Activated naive CD8-positive, alpha-beta T cell treated with anti-CD3 and anti-CD28 coated beads, Interleukin-2, amount 10 ng/mL, durations not matched to agents 7 days and 5 days (primary cell): ENCODE data around the gene PTDSS2. TPM values are rescaled to one million over a fixed set of nuclear protein-coding genes. Genes with fewer than 3 reads are reported as not detected.

ENCODE experiments used
- ATAC-seq: fragments of 150-1000 bp; cut with Tn5 transposase; one replicate; pipeline ENCODE4 v1.10.0; 2021; ENCODE audit warnings: low read depth, moderate library complexity
- POLR2A ChIA-PET: fragments of 350-600 bp; sonication (Branson Sonifier 250); formaldehyde crosslinking; loops from one replicate; lab custom pipeline; 2021; ENCODE audit warnings: antibody characterized with exemption; lab: Charles Lee
- DNase-seq: peaks from one replicate; pipeline ENCODE4 v3.0.0; 2021
- H3K27ac Mint-ChIP-seq: one replicate; pipeline ENCODE4 v1.8.0; 2022; ENCODE audit warnings: mild to moderate bottlenecking, mixed read lengths
- H3K27me3 Mint-ChIP-seq: one replicate; pipeline ENCODE4 v1.8.0; 2022; ENCODE audit warnings: mild to moderate bottlenecking, moderate library complexity, mixed read lengths
- H3K36me3 Mint-ChIP-seq: one replicate; pipeline ENCODE4 v1.8.0; 2021; ENCODE audit warnings: mild to moderate bottlenecking, mixed read lengths
- H3K4me1 Mint-ChIP-seq: one replicate; pipeline ENCODE4 v1.8.0; 2021; ENCODE audit warnings: mixed read lengths
- H3K4me3 Mint-ChIP-seq: one replicate; pipeline ENCODE4 v1.8.0; 2022; ENCODE audit warnings: mild to moderate bottlenecking, moderate library complexity, mixed read lengths
- H3K9me3 Mint-ChIP-seq: one replicate; pipeline ENCODE4 v1.8.0; 2021; ENCODE audit warnings: mixed read lengths
- total RNA-seq, 2 experiments: library from RNA; stranded (reverse); gene quantifications; one replicate each; pipeline ENCODE4 v1.2.3, GENCODE V29; 2021

Gene PTDSS2
- total RNA-seq, 2 experiments from 2014 or later, result 27.6 to 27.8 TPM

DNA sequence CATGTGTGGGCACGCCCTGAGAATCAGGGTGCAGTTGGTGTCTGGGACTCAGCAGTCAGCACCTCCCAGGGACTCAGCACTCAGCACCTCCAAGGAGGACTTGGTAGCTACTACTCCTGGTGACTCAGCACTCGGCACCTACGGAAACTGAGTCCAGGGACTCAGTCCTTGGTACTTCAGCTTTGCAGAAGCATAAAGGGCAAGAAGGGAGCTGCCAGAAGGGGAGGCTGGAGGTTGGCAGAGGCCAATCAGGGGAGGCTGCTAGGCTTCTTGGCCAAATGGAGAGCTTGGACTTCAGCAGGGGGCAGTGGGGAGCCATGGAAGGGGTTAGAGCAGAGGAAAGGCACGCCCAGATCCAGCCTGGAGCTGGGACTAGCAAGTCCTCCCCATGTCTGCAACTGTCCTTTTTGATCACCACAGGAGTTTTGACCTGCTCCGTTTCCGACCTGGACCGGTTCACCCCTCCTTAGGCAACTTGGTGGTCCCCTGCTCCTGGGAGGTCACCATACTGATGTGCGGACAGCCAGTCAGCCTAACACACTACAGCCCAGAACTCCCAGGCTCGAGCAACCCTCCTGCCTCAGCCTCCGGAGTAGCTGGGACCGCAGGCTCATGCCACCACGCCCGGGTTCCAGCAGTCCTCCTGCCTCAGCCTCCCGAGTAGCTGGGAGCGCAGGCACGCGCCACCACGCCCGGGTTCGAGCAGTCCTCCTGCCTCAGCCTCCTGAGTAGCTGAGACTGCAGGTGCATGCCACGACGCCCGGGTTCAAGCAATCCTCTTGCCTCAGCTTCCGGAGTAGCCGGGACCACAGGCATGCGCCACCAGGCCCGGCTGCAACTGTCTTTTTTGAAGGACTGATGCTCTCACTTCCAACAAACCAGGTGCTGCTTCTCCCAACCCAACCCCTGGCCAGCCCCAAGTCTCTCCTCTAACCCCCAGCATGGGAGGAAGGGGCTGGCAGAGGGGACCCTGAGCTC, 9.7 kb upstream of the PTDSS2 start:
- DNase-seq (no peak), ATAC-seq (no peak)
- Mint-ChIP-seq H3K4me3 (peak overlapping the region; percentile 87), H3K27me3 (peaks cover 4% of the 10 kb centered on the region), H3K36me3 (peaks cover 4% of the 10 kb centered on the region), H3K9me3 (no peaks in the 10 kb centered on the region), H3K4me1 (peaks cover 19% of the 10 kb centered on the region), H3K27ac (peak overlapping the region; percentile 72)
- POLR2A ChIA-PET, result interaction anchor here (0.6 to 6.7 kb wide), 5 partner anchors 8 to 28 kb away, joined by 4 to 64 read pairs (median 8); partner anchors contain the start of genes PTDSS2 and SIGIRR

DNA sequence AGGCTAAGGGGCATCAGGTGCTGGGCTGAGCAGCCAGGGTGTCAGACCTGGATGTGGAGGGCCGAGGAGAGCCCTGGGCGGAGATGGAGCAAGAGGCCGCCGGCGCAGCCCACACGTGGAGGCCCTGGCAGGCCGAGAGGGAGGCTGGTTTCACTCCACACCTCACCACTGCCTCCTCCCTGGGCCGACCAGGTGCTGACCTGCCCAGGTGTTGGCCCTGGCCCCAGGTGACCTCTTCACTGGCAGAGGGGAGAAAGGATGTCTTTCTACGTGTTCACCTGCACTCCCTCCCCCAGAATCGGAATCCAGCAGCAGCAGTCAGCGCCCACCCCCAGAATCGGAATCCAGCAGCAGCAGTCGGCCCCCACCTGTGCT, 9.0 kb upstream of the PTDSS2 start:
- Mint-ChIP-seq H3K4me3 (peak overlapping the region; percentile 87), H3K27me3 (peaks cover 4% of the 10 kb centered on the region)
- POLR2A ChIA-PET, result interaction anchor here (1.4 to 6.7 kb wide), 3 partner anchors 9 to 34 kb away, joined by 4 to 64 read pairs (median 8); partner anchors contain the start of genes PTDSS2 and SIGIRR

DNA sequence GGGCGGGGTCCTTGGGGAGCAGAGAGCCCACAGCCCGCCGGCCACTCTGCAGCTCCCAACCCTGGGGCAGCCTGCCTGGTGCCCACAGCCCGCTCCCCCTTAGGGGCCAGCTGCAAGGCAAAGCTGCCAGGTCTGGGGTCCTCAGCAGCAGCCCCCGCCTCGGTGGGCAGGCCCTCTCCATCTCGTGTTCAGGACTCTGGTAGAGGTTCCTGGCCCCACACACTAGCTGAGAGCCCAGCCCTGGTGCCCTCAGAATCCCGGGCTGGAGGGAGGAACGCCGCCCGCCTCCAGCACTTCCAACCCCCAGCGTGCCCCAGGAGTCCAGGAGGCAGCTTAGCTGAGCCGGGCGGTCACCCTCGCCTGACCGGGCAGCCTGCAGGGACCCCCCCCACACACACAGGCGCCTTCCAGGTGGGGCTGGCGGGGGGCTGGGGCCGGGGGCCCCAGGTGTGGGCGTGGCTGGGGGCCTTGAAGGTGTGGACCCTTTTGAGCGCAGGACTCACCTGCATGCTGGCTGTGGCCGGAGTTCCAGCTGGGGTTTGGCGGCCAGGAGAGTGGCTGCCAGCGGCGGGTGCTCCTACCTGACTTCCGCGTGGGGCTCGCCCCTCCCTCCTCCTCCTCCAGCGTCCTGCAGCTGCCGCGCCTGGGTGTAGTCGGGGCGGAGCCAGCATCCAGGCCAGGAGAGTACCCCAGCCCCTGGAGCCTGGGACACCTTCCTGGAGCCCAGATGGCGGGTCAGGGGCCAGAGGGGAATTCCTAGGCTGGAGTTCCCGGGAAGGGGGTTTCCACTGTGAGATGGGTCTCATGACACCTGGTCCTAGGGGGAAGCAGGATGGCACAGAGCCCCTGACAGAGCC, 8.4 kb upstream of the PTDSS2 start, which contains the start of gene ANO9:
TSS of gene ANO9 (minus strand) at position 594 of the 857 bp plus-strand sequence. CDS start at position 509, 85 bp downstream.
- peak within 1 kb of the TSS; percentile 87 for H3K4me3 Mint-ChIP-seq
- peaks cover 16% of the 10 kb centered on the region for H3K4me1 Mint-ChIP-seq
- peak; percentile 93 for ATAC-seq
- peak within 1 kb of the TSS; percentile 56 for H3K27ac Mint-ChIP-seq
- peaks cover 4% of the 10 kb centered on the region for H3K27me3 Mint-ChIP-seq
- peaks cover 4% of the 10 kb centered on the region for H3K36me3 Mint-ChIP-seq
- peak; percentile 76 for DNase-seq
- POLR2A ChIA-PET, result interaction anchor here (0.7 to 6.7 kb wide), 5 partner anchors 9 to 284 kb away, joined by 3 to 64 read pairs (median 4); partner anchors contain the start of genes PTDSS2 and SIGIRR
- H3K9me3 Mint-ChIP-seq, result no peaks in the 10 kb centered on the region

More for the DNA sequence above, 9.0 kb upstream of the PTDSS2 start:
- H3K36me3 Mint-ChIP-seq, result peaks cover 4% of the 10 kb centered on the region
- H3K9me3 Mint-ChIP-seq, result no peaks in the 10 kb centered on the region
- peak overlapping the region; percentile 30 for H3K27ac Mint-ChIP-seq
- peaks cover 19% of the 10 kb centered on the region for H3K4me1 Mint-ChIP-seq
- DNase-seq (no peak), ATAC-seq (no peak)

- H3K36me3 Mint-ChIP-seq, result peaks cover 4% of the 10 kb centered on the region
Measured at GRCh38 chr11:442611-443081, 7.4 kb upstream of the PTDSS2 start.

GRCh38 chr11:443542-444199, 6.4 kb upstream of the PTDSS2 start:
- Mint-ChIP-seq H3K9me3 (no peaks in the 10 kb centered on the region), H3K27ac (no peak overlapping the region), H3K4me1 (peaks cover 11% of the 10 kb centered on the region), H3K36me3 (peaks cover 4% of the 10 kb centered on the region), H3K27me3 (peaks cover 4% of the 10 kb centered on the region), H3K4me3 (no peak overlapping the region)
- DNase-seq (no peak), ATAC-seq (no peak)
- POLR2A ChIA-PET, result interaction anchor here (0.6 to 6.7 kb wide), 2 partner anchors 28 to 39 kb away, joined by 3 to 64 read pairs; partner anchors contain the start of gene SIGIRR

More at GRCh38 chr11:442611-443081, 7.4 kb upstream of the PTDSS2 start:
- no peak for ATAC-seq
- no peak overlapping the region for H3K27ac Mint-ChIP-seq
- no peak overlapping the region for H3K4me3 Mint-ChIP-seq
- peaks cover 4% of the 10 kb centered on the region for H3K27me3 Mint-ChIP-seq
- POLR2A ChIA-PET, result interaction anchor here (0.6 to 6.7 kb wide), 2 partner anchors 27 to 84 kb away, joined by 3 to 64 read pairs; partner anchors contain the start of gene SIGIRR
- no peak for DNase-seq
- no peaks in the 10 kb centered on the region for H3K9me3 Mint-ChIP-seq
- peaks cover 11% of the 10 kb centered on the region for H3K4me1 Mint-ChIP-seq

DNA sequence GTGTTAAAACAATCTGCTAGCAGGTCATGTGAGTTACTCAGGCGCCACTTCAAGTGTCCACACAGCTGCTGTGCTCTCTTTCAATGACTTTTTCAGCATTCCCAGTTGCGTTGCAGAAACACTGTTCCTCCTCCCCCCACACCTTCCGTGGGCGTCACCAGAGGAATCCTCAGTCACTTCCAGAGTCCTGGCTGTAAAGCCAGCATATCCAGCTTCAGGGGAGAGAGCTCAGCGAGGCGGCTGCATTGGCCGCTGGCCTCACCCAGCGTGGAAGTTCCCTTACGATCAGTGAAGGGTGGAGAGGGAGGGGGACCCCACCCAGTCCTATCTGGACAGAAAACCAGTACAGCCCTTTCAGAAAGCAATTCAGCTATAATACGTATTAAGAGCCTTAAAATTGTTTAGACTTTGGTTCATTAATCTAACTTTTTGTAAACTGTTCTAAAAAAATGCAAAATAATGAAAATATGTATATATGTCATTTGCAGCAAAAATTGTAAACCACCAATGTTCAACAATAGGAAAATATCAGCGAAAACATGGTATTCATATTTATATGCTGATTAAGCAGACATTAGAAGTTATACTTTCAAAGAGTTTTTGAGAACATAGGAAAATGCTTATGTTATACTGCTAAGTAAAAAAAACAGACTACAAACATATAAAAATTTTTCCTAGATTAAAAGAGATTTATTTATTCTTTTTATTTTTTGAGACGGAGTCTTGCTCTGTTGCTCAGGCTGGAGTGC, 5.5 kb upstream of the PTDSS2 start:
- POLR2A ChIA-PET, result interaction anchor here (6.5 to 6.7 kb wide), 2 partner anchors 28 to 29 kb away, joined by 64 to 118 read pairs; partner anchors contain the start of gene SIGIRR
- no peak overlapping the region for H3K4me3 Mint-ChIP-seq
- H3K27me3 Mint-ChIP-seq, result peaks cover 4% of the 10 kb centered on the region
- no peaks in the 10 kb centered on the region for H3K9me3 Mint-ChIP-seq
- peaks cover 11% of the 10 kb centered on the region for H3K4me1 Mint-ChIP-seq
- H3K36me3 Mint-ChIP-seq, result peaks cover 4% of the 10 kb centered on the region
- no peak overlapping the region for H3K27ac Mint-ChIP-seq
- DNase-seq, result no peak
- ATAC-seq, result no peak

DNA sequence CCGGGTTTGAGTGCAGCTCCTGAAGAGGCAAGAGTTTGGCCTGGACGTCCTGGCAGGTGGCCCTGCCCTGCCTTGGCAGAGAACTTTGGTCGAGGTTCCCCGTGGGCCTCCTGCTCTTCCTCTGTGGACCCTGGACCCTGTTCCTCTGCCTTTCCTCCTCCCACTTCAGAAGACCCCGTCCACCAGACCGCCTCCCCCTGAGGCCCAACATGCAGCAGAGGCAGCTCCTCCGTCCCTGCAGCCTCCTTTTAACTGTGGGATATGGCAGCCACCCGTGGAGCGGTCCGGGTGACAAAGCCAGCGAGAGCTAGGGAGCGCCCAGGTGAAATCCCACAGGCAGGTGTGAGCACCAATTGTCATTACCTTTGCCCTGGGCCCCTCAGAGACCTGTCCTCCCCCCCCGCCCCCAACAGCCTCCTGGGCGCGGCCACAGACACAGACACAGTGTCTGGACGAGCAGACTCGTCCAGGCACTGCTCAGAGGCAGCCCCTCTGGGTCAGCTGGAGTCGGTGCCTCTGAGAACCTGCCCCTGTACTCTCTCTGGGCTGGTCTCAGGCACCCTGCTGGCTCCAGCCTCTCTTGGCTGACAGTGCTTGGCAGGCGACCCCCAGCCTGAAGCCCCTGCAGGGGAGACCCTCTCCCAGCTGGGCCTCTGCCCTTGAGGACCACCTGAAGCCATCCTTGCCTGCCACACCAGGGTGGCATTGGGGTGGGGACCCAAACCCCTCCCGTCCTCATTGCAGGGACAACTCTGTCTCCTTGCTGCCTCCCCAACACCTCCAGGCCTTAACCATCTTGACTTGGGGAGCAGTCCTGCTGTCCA, 4.1 kb upstream of the PTDSS2 start:
- Mint-ChIP-seq H3K4me3 (no peak overlapping the region), H3K9me3 (no peaks in the 10 kb centered on the region), H3K27ac (no peak overlapping the region), H3K36me3 (peaks cover 2% of the 10 kb centered on the region), H3K27me3 (peaks cover 4% of the 10 kb centered on the region), H3K4me1 (peaks cover 9% of the 10 kb centered on the region)
- POLR2A ChIA-PET, result interaction anchor here (5.3 to 6.5 kb wide), 2 partner anchors 30 to 40 kb away, joined by 51 to 118 read pairs; partner anchors contain the start of gene SIGIRR
- DNase-seq, result no peak
- no peak for ATAC-seq

DNA sequence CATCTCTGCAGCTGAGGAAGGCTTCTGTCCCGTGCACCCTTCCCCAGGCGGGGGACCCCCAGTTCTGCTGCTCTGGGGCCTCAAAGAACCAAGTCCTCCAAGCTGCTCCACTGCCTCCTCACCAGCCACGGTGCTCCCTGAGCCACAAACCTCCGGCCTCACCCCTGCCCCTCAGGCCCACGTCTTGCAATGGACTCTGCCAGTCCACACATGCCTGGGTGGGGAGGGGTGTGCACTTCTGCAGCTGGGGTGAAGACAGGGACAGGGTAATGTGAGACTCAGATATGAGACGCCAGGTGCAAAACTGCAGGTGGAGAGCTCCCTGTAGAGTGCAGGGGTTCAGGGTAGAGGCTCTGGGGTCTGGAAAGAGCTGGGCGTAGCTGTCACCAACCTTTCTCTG, 3.2 kb upstream of the PTDSS2 start:
- Mint-ChIP-seq H3K9me3 (no peaks in the 10 kb centered on the region), H3K4me1 (peaks cover 15% of the 10 kb centered on the region), H3K27me3 (peaks cover 4% of the 10 kb centered on the region), H3K4me3 (no peak overlapping the region), H3K36me3 (peaks cover 5% of the 10 kb centered on the region), H3K27ac (peak overlapping the region; percentile 45)
- DNase-seq, result no peak
- no peak for ATAC-seq
- POLR2A ChIA-PET, result interaction anchor here (1.7 to 6.5 kb wide), 3 partner anchors 10 to 41 kb away, joined by 4 to 118 read pairs (median 51); partner anchors contain the start of gene SIGIRR

- peaks cover 15% of the 10 kb centered on the region for H3K4me1 Mint-ChIP-seq
- POLR2A ChIA-PET, result interaction anchor here (0.6 to 6.5 kb wide), 22 partner anchors 8 to 241 kb away, joined by 3 to 118 read pairs (median 6); partner anchors contain the start of genes BET1L, IFITM2, IFITM5 and PGGHG
- no peaks in the 10 kb centered on the region for H3K9me3 Mint-ChIP-seq
- peak; percentile 81 for ATAC-seq
- H3K4me3 Mint-ChIP-seq, result peak overlapping the region; percentile 94
- H3K36me3 Mint-ChIP-seq, result peaks cover 5% of the 10 kb centered on the region
- DNase-seq, result peak; percentile 99
- peaks cover 3% of the 10 kb centered on the region for H3K27me3 Mint-ChIP-seq
- H3K27ac Mint-ChIP-seq, result peak overlapping the region; percentile 97
Measured at GRCh38 chr11:447923-448731, 2.0 kb upstream of the PTDSS2 start.

DNA sequence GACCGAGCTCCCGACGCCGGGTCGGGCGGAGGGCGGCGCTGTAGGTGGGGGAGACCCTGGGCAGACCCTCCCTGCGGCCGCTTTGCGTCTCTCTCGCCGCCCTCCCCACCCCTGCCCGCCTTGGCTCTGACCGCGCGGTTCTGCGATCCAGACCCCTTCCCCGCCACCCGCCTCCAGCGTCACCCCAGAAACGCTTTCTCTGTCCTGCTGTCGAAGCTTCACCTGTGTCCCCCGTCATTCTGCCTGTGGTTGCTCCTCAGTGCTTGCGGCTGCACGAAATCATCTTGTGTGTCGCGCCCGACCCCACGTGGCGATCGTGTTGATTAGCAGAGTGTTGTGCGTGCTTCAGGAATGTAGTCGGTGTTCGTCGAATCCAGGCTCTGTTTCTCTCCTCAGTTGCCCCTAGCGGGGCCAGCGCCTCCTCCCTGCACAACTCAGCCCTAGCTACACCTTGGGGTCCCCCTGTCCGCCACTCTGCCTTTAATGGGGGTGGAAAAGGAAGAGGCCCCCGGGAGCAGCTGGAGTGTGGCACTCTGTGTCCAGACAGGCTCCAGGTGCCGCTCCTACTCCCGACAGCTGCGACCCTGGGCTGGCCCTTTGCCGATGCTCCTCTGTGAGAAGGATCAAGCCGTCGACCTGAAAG, 851 bp downstream of the PTDSS2 start:
- peaks cover 9% of the 10 kb centered on the region for H3K36me3 Mint-ChIP-seq
- peak overlapping the region; percentile 96 for H3K4me3 Mint-ChIP-seq
- no peaks in the 10 kb centered on the region for H3K9me3 Mint-ChIP-seq
- DNase-seq (peak; percentile 77), ATAC-seq (peak; percentile 17)
- H3K27ac Mint-ChIP-seq, result peak overlapping the region; percentile 98
- POLR2A ChIA-PET, result interaction anchor here (0.9 to 6.5 kb wide), 9 partner anchors 9 to 275 kb away, joined by 3 to 118 read pairs (median 8); partner anchors contain the start of genes ANO9, BET1L, IFITM2 and RIC8A
- H3K4me1 Mint-ChIP-seq, result peaks cover 26% of the 10 kb centered on the region
- no peaks in the 10 kb centered on the region for H3K27me3 Mint-ChIP-seq
